GM23338 (cell line): ENCODE measurements around the gene FOXJ3. TPM values are rescaled to one million over a fixed set of nuclear protein-coding genes. Genes with fewer than 3 reads are reported as not detected.

Experiments
- ATAC-seq: fragments of 200-7000 bp; cut with Tn5 transposase; 3 replicates; pipeline ENCODE4 v1.9.1; 2020
- DNase-seq: peaks from one replicate; pipeline ENCODE4 v3.0.0-alpha.2; 2015; ENCODE audit warnings: low spot score
- H2AFZ ChIP-seq: fragments of 200-600 bp; sonication (generic); 2 replicates; pipeline ENCODE4 v1.8.0; 2016; ENCODE audit warnings: antibody characterized with exemption, mild to moderate bottlenecking, moderate library complexity
- H3F3A ChIP-seq: fragments of 200-600 bp; sonication (generic); replicated peaks from 2 replicates; pipeline ENCODE4 v1.8.0; 2017; ENCODE audit warnings: antibody characterized with exemption, mixed run types, low read depth
- H3K27ac ChIP-seq: fragments of 200-600 bp; sonication (generic); 2 replicates; pipeline ENCODE4 v1.6.1; 2016; ENCODE audit warnings: low read depth
- H3K27me3 ChIP-seq: fragments of 200-600 bp; sonication (generic); 2 replicates; pipeline ENCODE4 v1.8.0; 2016; ENCODE audit warnings: mild to moderate bottlenecking, mixed run types, moderate library complexity; ENCODE audit not compliant: insufficient read depth
- H3K36me3 ChIP-seq: fragments of 200-600 bp; sonication (generic); 2 replicates; pipeline ENCODE4 v1.8.0; 2016; ENCODE audit warnings: mild to moderate bottlenecking; ENCODE audit not compliant: insufficient read depth
- H3K4me1 ChIP-seq: fragments of 200-600 bp; sonication (generic); 2 replicates; pipeline ENCODE4 v1.8.0; 2016; ENCODE audit warnings: mild to moderate bottlenecking, moderate library complexity; ENCODE audit not compliant: insufficient read depth
- H3K4me2 ChIP-seq: fragments of 200-600 bp; sonication (generic); 2 replicates; pipeline ENCODE4 v1.7.1; 2017; ENCODE audit warnings: mixed run types
- H3K4me3 ChIP-seq: fragments of 200-600 bp; sonication (generic); 2 replicates; pipeline ENCODE4 v1.6.1; 2016; ENCODE audit warnings: mixed run types
- H3K79me2 ChIP-seq: fragments of 200-600 bp; sonication (generic); replicated peaks from 2 replicates; pipeline ENCODE4 v1.8.0; 2017; ENCODE audit warnings: mild to moderate bottlenecking; ENCODE audit not compliant: insufficient read depth
- H3K9me2 ChIP-seq: fragments of 200-600 bp; sonication (generic); 2 replicates; pipeline ENCODE4 v1.8.0; 2017; ENCODE audit not compliant: insufficient read depth
- H4K20me1 ChIP-seq: fragments of 200-600 bp; sonication (generic); replicated peaks from 2 replicates; pipeline ENCODE4 v1.8.0; 2017; ENCODE audit warnings: mild to moderate bottlenecking; ENCODE audit not compliant: insufficient read depth
- H3K27ac Mint-ChIP-seq: 2 replicates; pipeline ENCODE4 v1.8.0; 2020; ENCODE audit warnings: inconsistent platforms, mild to moderate bottlenecking, moderate library complexity, mixed read lengths
- H3K27me3 Mint-ChIP-seq: 3 replicates; pipeline ENCODE4 v1.8.0; 2022; ENCODE audit warnings: low read depth, mild to moderate bottlenecking, moderate library complexity, mixed read lengths, inconsistent platforms; ENCODE audit not compliant: insufficient read depth, poor library complexity
- H3K36me3 Mint-ChIP-seq: 3 replicates; pipeline ENCODE4 v1.8.0; 2021; ENCODE audit warnings: low read depth, mild to moderate bottlenecking, inconsistent platforms, moderate library complexity, mixed read lengths
- H3K4me1 Mint-ChIP-seq: 3 replicates; pipeline ENCODE4 v1.8.0; 2020; ENCODE audit warnings: mild to moderate bottlenecking, inconsistent platforms, mixed read lengths
- H3K4me3 Mint-ChIP-seq: 3 replicates; pipeline ENCODE4 v1.8.0; 2021; ENCODE audit warnings: moderate library complexity, mild to moderate bottlenecking, inconsistent platforms, mixed read lengths
- H3K9me3 Mint-ChIP-seq: 3 replicates; pipeline ENCODE4 v1.8.0; 2020; ENCODE audit warnings: moderate library complexity, mild to moderate bottlenecking, inconsistent platforms, mixed read lengths
- ETS1 ChIP-seq: IDR thresholded peaks from 2 replicates; pipeline ENCODE4 v1.6.1; 2016; ENCODE audit warnings: antibody characterized with exemption
- EZH2phosphoT487 ChIP-seq: fragments of 200-600 bp; sonication (generic); IDR thresholded peaks from one replicate; pipeline ENCODE4 v1.8.1; 2018; ENCODE audit warnings: antibody characterized with exemption; ENCODE audit not compliant: unreplicated experiment
- NANOG ChIP-seq: IDR thresholded peaks from 2 replicates; pipeline ENCODE4 v1.6.1; 2016; ENCODE audit warnings: antibody characterized with exemption, borderline replicate concordance
- STAT1 ChIP-seq: IDR thresholded peaks from one replicate; pipeline ENCODE4 v1.6.1; 2016; ENCODE audit warnings: antibody characterized with exemption; ENCODE audit not compliant: unreplicated experiment
- ZNF331 ChIP-seq: fragments of 250-450 bp; sonication (Bioruptor Pico); IDR thresholded peaks from 2 replicates; pipeline ENCODE4 v1.5.0; 2020; ENCODE audit warnings: low read depth, mild to moderate bottlenecking, moderate library complexity
- polyA plus RNA-seq: library from polyadenylated mRNA; unstranded; fragments of >200 nt; fragmentation: Nextera tagmentation; extraction: Ambion mirVana; gene quantifications from 2 replicates; pipeline ENCODE4 v1.2.1, GENCODE V29; 2016
- total RNA-seq: library from RNA; depleted of rRNA; stranded (reverse); fragments of >200 nt; shearing (Covaris generic); gene quantifications from 2 replicates; pipeline ENCODE4 v1.2.3, GENCODE V29; 2014
- TF ChIP-seq, protein P1 (sequence below): fragments of 250-450 bp; sonication (Bioruptor Pico); IDR thresholded peaks from 2 replicates; pipeline ENCODE4 v1.5.0; 2020; ENCODE audit warnings: mild to moderate bottlenecking, moderate library complexity
- TF ChIP-seq, protein P2 (sequence below), 2 experiments: fragments of 200-600 bp in 1 of 2; sonication (generic) in 1 of 2; conservative IDR thresholded peaks; 2 replicates each; pipeline versions ENCODE4 v1.5.1 to v1.6.1; 2016 to 2017; ENCODE audit warnings: antibody characterized with exemption in 2 of 2, low read depth in 2 of 2, mild to moderate bottlenecking in 2 of 2, moderate library complexity in 1 of 2

Gene FOXJ3
- total and polyA plus RNA-seq, 2 experiments from 2014 or later, result 36.6 to 53.3 TPM

DNA sequence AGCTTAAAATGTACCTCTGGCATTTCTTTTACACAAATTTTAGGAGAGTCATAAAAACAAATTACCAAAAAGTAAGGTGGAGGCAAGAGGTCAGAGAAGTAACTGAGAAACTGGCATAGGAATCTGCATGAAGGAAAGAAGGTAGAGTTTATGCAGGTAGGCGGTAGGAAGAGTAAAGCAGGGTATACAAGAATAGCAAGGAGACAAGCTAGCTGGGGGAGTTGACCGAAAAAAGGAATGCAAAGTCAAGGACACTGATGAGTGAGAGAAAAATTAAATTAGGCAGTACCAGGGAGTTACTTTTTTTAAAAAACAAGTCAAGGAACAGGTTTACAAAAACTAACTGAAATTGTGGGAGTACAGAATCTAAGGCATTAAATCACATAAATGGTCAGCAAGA, 56.0 kb downstream of the FOXJ3 start (continued):
- TF ChIP-seq, protein P1, sequence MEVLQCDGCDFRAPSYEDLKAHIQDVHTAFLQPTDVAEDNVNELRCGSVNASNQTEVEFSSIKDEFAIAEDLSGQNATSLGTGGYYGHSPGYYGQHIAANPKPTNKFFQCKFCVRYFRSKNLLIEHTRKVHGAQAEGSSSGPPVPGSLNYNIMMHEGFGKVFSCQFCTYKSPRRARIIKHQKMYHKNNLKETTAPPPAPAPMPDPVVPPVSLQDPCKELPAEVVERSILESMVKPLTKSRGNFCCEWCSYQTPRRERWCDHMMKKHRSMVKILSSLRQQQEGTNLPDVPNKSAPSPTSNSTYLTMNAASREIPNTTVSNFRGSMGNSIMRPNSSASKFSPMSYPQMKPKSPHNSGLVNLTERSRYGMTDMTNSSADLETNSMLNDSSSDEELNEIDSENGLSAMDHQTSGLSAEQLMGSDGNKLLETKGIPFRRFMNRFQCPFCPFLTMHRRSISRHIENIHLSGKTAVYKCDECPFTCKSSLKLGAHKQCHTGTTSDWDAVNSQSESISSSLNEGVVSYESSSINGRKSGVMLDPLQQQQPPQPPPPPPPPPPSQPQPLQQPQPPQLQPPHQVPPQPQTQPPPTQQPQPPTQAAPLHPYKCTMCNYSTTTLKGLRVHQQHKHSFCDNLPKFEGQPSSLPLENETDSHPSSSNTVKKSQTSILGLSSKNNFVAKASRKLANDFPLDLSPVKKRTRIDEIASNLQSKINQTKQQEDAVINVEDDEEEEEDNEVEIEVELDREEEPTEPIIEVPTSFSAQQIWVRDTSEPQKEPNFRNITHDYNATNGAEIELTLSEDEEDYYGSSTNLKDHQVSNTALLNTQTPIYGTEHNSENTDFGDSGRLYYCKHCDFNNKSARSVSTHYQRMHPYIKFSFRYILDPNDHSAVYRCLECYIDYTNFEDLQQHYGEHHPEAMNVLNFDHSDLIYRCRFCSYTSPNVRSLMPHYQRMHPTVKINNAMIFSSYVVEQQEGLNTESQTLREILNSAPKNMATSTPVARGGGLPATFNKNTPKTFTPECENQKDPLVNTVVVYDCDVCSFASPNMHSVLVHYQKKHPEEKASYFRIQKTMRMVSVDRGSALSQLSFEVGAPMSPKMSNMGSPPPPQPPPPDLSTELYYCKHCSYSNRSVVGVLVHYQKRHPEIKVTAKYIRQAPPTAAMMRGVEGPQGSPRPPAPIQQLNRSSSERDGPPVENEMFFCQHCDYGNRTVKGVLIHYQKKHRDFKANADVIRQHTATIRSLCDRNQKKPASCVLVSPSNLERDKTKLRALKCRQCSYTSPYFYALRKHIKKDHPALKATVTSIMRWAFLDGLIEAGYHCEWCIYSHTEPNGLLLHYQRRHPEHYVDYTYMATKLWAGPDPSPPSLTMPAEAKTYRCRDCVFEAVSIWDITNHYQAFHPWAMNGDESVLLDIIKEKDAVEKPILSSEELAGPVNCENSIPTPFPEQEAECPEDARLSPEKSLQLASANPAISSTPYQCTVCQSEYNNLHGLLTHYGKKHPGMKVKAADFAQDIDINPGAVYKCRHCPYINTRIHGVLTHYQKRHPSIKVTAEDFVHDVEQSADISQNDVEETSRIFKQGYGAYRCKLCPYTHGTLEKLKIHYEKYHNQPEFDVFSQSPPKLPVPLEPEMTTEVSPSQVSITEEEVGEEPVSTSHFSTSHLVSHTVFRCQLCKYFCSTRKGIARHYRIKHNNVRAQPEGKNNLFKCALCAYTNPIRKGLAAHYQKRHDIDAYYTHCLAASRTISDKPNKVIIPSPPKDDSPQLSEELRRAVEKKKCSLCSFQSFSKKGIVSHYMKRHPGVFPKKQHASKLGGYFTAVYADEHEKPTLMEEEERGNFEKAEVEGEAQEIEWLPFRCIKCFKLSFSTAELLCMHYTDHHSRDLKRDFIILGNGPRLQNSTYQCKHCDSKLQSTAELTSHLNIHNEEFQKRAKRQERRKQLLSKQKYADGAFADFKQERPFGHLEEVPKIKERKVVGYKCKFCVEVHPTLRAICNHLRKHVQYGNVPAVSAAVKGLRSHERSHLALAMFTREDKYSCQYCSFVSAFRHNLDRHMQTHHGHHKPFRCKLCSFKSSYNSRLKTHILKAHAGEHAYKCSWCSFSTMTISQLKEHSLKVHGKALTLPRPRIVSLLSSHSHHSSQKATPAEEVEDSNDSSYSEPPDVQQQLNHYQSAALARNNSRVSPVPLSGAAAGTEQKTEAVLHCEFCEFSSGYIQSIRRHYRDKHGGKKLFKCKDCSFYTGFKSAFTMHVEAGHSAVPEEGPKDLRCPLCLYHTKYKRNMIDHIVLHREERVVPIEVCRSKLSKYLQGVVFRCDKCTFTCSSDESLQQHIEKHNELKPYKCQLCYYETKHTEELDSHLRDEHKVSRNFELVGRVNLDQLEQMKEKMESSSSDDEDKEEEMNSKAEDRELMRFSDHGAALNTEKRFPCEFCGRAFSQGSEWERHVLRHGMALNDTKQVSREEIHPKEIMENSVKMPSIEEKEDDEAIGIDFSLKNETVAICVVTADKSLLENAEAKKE (CRISPR knock-in tag), result no peak
- TF ChIP-seq, protein P2, sequence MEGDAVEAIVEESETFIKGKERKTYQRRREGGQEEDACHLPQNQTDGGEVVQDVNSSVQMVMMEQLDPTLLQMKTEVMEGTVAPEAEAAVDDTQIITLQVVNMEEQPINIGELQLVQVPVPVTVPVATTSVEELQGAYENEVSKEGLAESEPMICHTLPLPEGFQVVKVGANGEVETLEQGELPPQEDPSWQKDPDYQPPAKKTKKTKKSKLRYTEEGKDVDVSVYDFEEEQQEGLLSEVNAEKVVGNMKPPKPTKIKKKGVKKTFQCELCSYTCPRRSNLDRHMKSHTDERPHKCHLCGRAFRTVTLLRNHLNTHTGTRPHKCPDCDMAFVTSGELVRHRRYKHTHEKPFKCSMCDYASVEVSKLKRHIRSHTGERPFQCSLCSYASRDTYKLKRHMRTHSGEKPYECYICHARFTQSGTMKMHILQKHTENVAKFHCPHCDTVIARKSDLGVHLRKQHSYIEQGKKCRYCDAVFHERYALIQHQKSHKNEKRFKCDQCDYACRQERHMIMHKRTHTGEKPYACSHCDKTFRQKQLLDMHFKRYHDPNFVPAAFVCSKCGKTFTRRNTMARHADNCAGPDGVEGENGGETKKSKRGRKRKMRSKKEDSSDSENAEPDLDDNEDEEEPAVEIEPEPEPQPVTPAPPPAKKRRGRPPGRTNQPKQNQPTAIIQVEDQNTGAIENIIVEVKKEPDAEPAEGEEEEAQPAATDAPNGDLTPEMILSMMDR (conservative IDR thresholded peaks at IDR 0.05; ENCODE audit: low read depth in 2 of 2), result no peak
- TF ChIP-seq ETS1, result no peak

DNA sequence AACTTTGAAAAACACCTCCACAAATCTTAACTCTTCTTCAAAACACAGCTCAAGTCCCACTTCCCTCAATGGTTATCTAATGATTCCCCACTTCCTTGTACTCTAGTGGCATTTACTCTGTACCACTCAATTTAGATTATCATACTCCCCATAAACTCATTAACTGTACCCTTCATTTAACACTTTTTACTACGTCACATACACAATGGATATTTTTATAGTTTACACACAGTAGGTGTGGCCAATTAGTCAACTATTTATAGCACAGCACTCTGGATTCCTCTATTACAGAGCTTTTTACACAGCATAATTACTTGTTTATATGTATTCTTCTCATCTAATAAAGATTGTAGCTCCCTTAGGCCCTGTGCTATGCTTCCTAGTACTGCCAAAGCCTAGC, 62.1 kb downstream of the FOXJ3 start:
- H3K4me3 ChIP-seq, result no peak overlapping the region
- DNase-seq, result no peak
- H3K27me3 Mint-ChIP-seq, result peaks cover 6% of the 10 kb centered on the region
- H3K27ac ChIP-seq, result no peak overlapping the region
- no peak for ATAC-seq
- peaks cover 4% of the 10 kb centered on the region; the same call in 1 of the 2 replicates for H3K36me3 ChIP-seq
- H3K4me1 Mint-ChIP-seq, result peaks cover 22% of the 10 kb centered on the region
- no peaks in the 10 kb centered on the region for H3F3A ChIP-seq
- peaks cover 5% of the 10 kb centered on the region for H3K36me3 Mint-ChIP-seq
- no peaks in the 10 kb centered on the region for H3K9me2 ChIP-seq
- H3K4me1 ChIP-seq, result peaks cover 4% of the 10 kb centered on the region; the same call in 1 of the 2 replicates
- no peak overlapping the region for H3K4me2 ChIP-seq
- no peaks in the 10 kb centered on the region for H3K27me3 ChIP-seq
- peaks cover 32% of the 10 kb centered on the region for H4K20me1 ChIP-seq
- no peak overlapping the region for H2AFZ ChIP-seq
- no peak overlapping the region for H3K4me3 Mint-ChIP-seq
- H3K9me3 Mint-ChIP-seq, result no peaks in the 10 kb centered on the region
- peaks cover 93% of the 10 kb centered on the region for H3K79me2 ChIP-seq
- H3K27ac Mint-ChIP-seq, result no peak overlapping the region
- TF ChIP-seq ETS1 (no peak), ZNF331 (CRISPR knock-in tag) (no peak), STAT1 (no peak), NANOG (no peak), EZH2phosphoT487 (no peak)
- TF ChIP-seq, protein P2 (conservative IDR thresholded peaks at IDR 0.05; ENCODE audit: low read depth in 2 of 2), result no peak
